ENCODE results near the gene HAO2.

Gene HAO2

GRCh38 chr1:119340861-119341261 is 27.7 kb upstream of the HAO2 start:
- no peak for ATAC-seq
- TF ChIP-seq, protein P1, sequence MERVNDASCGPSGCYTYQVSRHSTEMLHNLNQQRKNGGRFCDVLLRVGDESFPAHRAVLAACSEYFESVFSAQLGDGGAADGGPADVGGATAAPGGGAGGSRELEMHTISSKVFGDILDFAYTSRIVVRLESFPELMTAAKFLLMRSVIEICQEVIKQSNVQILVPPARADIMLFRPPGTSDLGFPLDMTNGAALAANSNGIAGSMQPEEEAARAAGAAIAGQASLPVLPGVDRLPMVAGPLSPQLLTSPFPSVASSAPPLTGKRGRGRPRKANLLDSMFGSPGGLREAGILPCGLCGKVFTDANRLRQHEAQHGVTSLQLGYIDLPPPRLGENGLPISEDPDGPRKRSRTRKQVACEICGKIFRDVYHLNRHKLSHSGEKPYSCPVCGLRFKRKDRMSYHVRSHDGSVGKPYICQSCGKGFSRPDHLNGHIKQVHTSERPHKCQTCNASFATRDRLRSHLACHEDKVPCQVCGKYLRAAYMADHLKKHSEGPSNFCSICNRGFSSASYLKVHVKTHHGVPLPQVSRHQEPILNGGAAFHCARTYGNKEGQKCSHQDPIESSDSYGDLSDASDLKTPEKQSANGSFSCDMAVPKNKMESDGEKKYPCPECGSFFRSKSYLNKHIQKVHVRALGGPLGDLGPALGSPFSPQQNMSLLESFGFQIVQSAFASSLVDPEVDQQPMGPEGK (CRISPR knock-in tag; IDR thresholded peaks at IDR 0.05; ENCODE audit: borderline replicate concordance): no peak
- TF ChIP-seq, protein P2, sequence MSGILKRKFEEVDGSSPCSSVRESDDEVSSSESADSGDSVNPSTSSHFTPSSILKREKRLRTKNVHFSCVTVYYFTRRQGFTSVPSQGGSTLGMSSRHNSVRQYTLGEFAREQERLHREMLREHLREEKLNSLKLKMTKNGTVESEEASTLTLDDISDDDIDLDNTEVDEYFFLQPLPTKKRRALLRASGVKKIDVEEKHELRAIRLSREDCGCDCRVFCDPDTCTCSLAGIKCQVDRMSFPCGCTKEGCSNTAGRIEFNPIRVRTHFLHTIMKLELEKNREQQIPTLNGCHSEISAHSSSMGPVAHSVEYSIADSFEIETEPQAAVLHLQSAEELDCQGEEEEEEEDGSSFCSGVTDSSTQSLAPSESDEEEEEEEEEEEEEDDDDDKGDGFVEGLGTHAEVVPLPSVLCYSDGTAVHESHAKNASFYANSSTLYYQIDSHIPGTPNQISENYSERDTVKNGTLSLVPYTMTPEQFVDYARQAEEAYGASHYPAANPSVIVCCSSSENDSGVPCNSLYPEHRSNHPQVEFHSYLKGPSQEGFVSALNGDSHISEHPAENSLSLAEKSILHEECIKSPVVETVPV (CRISPR knock-in tag; IDR thresholded peaks at IDR 0.05): no peak
- TF ChIP-seq ZFP30 (CRISPR knock-in tag; IDR thresholded peaks at IDR 0.05): no peak
- TF ChIP-seq, protein P3, sequence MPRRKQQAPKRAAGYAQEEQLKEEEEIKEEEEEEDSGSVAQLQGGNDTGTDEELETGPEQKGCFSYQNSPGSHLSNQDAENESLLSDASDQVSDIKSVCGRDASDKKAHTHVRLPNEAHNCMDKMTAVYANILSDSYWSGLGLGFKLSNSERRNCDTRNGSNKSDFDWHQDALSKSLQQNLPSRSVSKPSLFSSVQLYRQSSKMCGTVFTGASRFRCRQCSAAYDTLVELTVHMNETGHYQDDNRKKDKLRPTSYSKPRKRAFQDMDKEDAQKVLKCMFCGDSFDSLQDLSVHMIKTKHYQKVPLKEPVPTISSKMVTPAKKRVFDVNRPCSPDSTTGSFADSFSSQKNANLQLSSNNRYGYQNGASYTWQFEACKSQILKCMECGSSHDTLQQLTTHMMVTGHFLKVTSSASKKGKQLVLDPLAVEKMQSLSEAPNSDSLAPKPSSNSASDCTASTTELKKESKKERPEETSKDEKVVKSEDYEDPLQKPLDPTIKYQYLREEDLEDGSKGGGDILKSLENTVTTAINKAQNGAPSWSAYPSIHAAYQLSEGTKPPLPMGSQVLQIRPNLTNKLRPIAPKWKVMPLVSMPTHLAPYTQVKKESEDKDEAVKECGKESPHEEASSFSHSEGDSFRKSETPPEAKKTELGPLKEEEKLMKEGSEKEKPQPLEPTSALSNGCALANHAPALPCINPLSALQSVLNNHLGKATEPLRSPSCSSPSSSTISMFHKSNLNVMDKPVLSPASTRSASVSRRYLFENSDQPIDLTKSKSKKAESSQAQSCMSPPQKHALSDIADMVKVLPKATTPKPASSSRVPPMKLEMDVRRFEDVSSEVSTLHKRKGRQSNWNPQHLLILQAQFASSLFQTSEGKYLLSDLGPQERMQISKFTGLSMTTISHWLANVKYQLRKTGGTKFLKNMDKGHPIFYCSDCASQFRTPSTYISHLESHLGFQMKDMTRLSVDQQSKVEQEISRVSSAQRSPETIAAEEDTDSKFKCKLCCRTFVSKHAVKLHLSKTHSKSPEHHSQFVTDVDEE (CRISPR knock-in tag; IDR thresholded peaks at IDR 0.05): no peak
- TF ChIP-seq ISL1 (CRISPR knock-in tag; IDR thresholded peaks at IDR 0.05): no peak
- TF ChIP-seq POU6F1 (CRISPR knock-in tag; IDR thresholded peaks at IDR 0.05; ENCODE audit: borderline replicate concordance, low read depth): no peak
- TF ChIP-seq TOX (CRISPR knock-in tag; IDR thresholded peaks at IDR 0.05; ENCODE audit: borderline replicate concordance): no peak
- TF ChIP-seq ARNTL (CRISPR knock-in tag; IDR thresholded peaks at IDR 0.05; ENCODE audit: borderline replicate concordance, low read depth): no peak
- TF ChIP-seq GLIS3 (CRISPR knock-in tag; IDR thresholded peaks at IDR 0.05): no peak
- no peak for TF ChIP-seq OSR1 (CRISPR knock-in tag; IDR thresholded peaks at IDR 0.05)
- TF ChIP-seq, protein P4, sequence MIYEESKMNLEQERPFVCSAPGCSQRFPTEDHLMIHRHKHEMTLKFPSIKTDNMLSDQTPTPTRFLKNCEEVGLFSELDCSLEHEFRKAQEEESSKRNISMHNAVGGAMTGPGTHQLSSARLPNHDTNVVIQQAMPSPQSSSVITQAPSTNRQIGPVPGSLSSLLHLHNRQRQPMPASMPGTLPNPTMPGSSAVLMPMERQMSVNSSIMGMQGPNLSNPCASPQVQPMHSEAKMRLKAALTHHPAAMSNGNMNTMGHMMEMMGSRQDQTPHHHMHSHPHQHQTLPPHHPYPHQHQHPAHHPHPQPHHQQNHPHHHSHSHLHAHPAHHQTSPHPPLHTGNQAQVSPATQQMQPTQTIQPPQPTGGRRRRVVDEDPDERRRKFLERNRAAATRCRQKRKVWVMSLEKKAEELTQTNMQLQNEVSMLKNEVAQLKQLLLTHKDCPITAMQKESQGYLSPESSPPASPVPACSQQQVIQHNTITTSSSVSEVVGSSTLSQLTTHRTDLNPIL (CRISPR knock-in tag; IDR thresholded peaks at IDR 0.05; ENCODE audit: low read depth): no peak
- TF ChIP-seq ZFP3 (CRISPR knock-in tag; IDR thresholded peaks at IDR 0.05): no peak
- TF ChIP-seq PPARA (CRISPR knock-in tag; IDR thresholded peaks at IDR 0.05; ENCODE audit: borderline replicate concordance): no peak
- TF ChIP-seq ESRRG (CRISPR knock-in tag; IDR thresholded peaks at IDR 0.05): no peak
- no peak for TF ChIP-seq ZC3H10 (CRISPR knock-in tag; IDR thresholded peaks at IDR 0.05)
- TF ChIP-seq RARB (CRISPR knock-in tag; IDR thresholded peaks at IDR 0.05): no peak
- TF ChIP-seq ZNF70 (CRISPR knock-in tag; IDR thresholded peaks at IDR 0.05): no peak

DNA sequence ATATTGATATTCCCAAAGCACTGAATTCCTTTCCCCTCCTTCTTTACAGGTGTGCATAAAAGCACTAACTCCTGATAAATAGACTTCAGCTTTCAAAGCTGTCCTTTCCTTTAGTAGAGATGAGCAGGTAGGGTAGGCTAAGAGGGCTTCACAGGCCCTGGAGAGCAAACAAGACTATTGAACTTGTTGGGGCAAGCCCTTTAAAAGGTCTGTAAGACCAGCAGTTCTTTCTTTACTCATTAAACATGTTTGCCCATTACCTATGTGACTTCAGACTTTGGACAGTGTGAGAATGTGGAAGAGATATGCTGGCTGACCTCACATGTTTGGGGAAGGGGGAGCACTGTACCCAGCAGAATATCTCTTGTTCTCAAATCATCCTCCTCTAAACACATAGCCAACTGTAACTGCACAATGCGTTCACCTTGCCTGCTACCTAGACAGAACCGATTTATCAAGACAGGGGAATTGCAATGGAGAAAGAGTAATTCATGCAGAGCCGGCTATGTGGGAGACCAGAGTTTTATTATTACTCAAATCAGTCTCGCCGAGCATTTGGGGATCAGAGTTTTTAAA is 27.1 kb upstream of the HAO2 start:
- no peak for ATAC-seq
- TF ChIP-seq BACH2 (CRISPR knock-in tag; IDR thresholded peaks at IDR 0.05; ENCODE audit: borderline replicate concordance) (no peak), POU6F1 (CRISPR knock-in tag; IDR thresholded peaks at IDR 0.05; ENCODE audit: borderline replicate concordance, low read depth) (no peak), ZFP3 (CRISPR knock-in tag; IDR thresholded peaks at IDR 0.05) (no peak)
- TF ChIP-seq, protein P2 (CRISPR knock-in tag; IDR thresholded peaks at IDR 0.05): no peak

All from SK-N-SH treated with all-trans-retinoic acid at 6 μM for 48 hours (cell line).